Measurements from ENCODE around the gene SYTL2. TPM values are rescaled to one million over a fixed set of nuclear protein-coding genes. Genes with fewer than 3 reads are reported as not detected.

SYTL2 gene
- total RNA-seq, 1 experiment from 2014 or later = 5.2 TPM

GRCh38 chr11:85705800-85706199 lies 105.1 kb downstream of the SYTL2 start:
- no peak overlapping the region for H3K4me3 Mint-ChIP-seq
- Histone ChIP-seq H2BK5ac (ENCODE audit: insufficient read length, low read length) (no peak overlapping the region), H3K23ac (ENCODE audit: insufficient read length, low read depth, low read length) (no peak overlapping the region), H2BK15ac (ENCODE audit: low read depth, low read length) (no peak overlapping the region), H2AK5ac (ENCODE audit: insufficient read length, low read length) (no peak overlapping the region), H3K56ac (ENCODE audit: insufficient read length, low read depth, low read length) (no peak overlapping the region), H2BK20ac (ENCODE audit: low read depth, low read length, poor library complexity, severe bottlenecking) (no peak overlapping the region), H3K79me1 (ENCODE audit: insufficient read depth, low read depth, low read length, poor library complexity, severe bottlenecking) (no peaks in the 10 kb centered on the region), H3K27me3 (ENCODE audit: insufficient read depth, low read length) (no peaks in the 10 kb centered on the region), H3K4me2 (ENCODE audit: insufficient read depth, insufficient read length, low read length) (no peak overlapping the region), H3K4ac (ENCODE audit: low read depth, low read length) (no peak overlapping the region), H3T11ph (ENCODE audit: low read length) (no peak overlapping the region), H3K9me3 (ENCODE audit: control insufficient read depth, low read depth, low read length) (no peaks in the 10 kb centered on the region), H4K8ac (replicated peaks; ENCODE audit: insufficient read length, low read depth, low read length) (no peak overlapping the region), H3K27ac (ENCODE audit: insufficient read length, low read depth, low read length) (no peak overlapping the region), H2BK120ac (ENCODE audit: low read depth, low read length, poor library complexity, severe bottlenecking) (no peak overlapping the region), H3K14ac (ENCODE audit: insufficient read depth, low read length) (no peak overlapping the region), H4K20me1 (ENCODE audit: control insufficient read depth, insufficient read depth, insufficient read length) (no peaks in the 10 kb centered on the region), H4K5ac (ENCODE audit: insufficient read length, low read depth, low read length) (no peak overlapping the region), H3K9ac (ENCODE audit: extremely low read depth, insufficient read length, low read length) (no peak overlapping the region), H3K79me2 (ENCODE audit: insufficient read depth, low read length) (no peaks in the 10 kb centered on the region), H2BK12ac (ENCODE audit: insufficient read length, low read depth, low read length) (no peak overlapping the region), H3K23me2 (ENCODE audit: insufficient read length, low read depth, low read length, poor library complexity, severe bottlenecking) (no peaks in the 10 kb centered on the region), H3K4me1 (ENCODE audit: insufficient read depth, low read length) (no peaks in the 10 kb centered on the region), H4K91ac (ENCODE audit: insufficient read length, low read depth, low read length) (no peak overlapping the region), H2AFZ (ENCODE audit: low read length) (no peak overlapping the region), H3K18ac (ENCODE audit: insufficient read length, low read depth, low read length) (no peak overlapping the region)
- no peaks in the 10 kb centered on the region for H3K27me3 Mint-ChIP-seq (ENCODE audit: low read depth)
- no peaks in the 10 kb centered on the region; a peak in 1 of 7 replicates for H3K36me3 Mint-ChIP-seq (ENCODE audit: insufficient read depth in 1 of 3, low read depth in 3 of 3)
- no peak overlapping the region for H3K27ac Mint-ChIP-seq
- DNase-seq = no peak
- H3K4me1 Mint-ChIP-seq = no peaks in the 10 kb centered on the region
- H3K9me3 Mint-ChIP-seq = peaks cover 2 to 4% of the 10 kb centered on the region in 2 experiments; a peak in 1 of 5 replicates
- no peak for TF ChIP-seq CTCF (conservative IDR thresholded peaks at IDR 0.05)
